Liver (tissue), 9 donors: Measurements from ENCODE around the gene SOCS3. TPM values are rescaled to one million over a fixed set of nuclear protein-coding genes. Genes with fewer than 3 reads are reported as not detected.

Experiments
- DNase-seq: peaks from one replicate; pipeline ENCODE4 v3.0.0-alpha.2; 2017; ENCODE audit warnings: low spot score
- H3K27ac ChIP-seq, 2 donors: one replicate each; pipeline ENCODE4 v1.7.0; 2013; ENCODE audit warnings: inconsistent platforms in 2 of 2, low read length in 2 of 2, control low read depth in 1 of 2, low read depth in 1 of 2, mild to moderate bottlenecking in 1 of 2
- H3K27me3 ChIP-seq, 4 donors: one replicate each; pipeline versions ENCODE4 v1.6.1 to v1.7.0; 2013; ENCODE audit warnings: low read length in 3 of 4, inconsistent platforms in 1 of 4, mild to moderate bottlenecking in 1 of 4, moderate library complexity in 1 of 4; ENCODE audit not compliant: control insufficient read depth in 4 of 4, insufficient read depth in 4 of 4
- H3K36me3 ChIP-seq, 4 donors: one replicate each; pipeline versions ENCODE4 v1.6.1 to v1.7.0; 2013; ENCODE audit warnings: low read length in 3 of 4, mild to moderate bottlenecking in 3 of 4, low read depth in 1 of 4, moderate library complexity in 1 of 4; ENCODE audit not compliant: control insufficient read depth in 4 of 4, insufficient read depth in 3 of 4
- H3K4me1 ChIP-seq, 4 donors: one replicate each; pipeline versions ENCODE4 v1.6.1 to v1.7.0; 2013; ENCODE audit warnings: low read length in 3 of 4, mild to moderate bottlenecking in 3 of 4, moderate library complexity in 1 of 4; ENCODE audit not compliant: control insufficient read depth in 4 of 4, insufficient read depth in 4 of 4
- H3K4me3 ChIP-seq, 3 donors: one replicate each; pipeline versions ENCODE4 v1.6.1 to v1.7.0; 2013; ENCODE audit warnings: low read length in 3 of 3, control low read depth in 1 of 3, low read depth in 1 of 3, mild to moderate bottlenecking in 1 of 3
- H3K9ac ChIP-seq, 2 donors: one replicate each; pipeline ENCODE4 v1.7.0; 2013; ENCODE audit warnings: low read length in 2 of 2, mild to moderate bottlenecking in 2 of 2, moderate library complexity in 2 of 2, control low read depth in 1 of 2, low read depth in 1 of 2
- H3K9me3 ChIP-seq, 4 donors: one replicate each; pipeline versions ENCODE4 v1.6.1 to v1.7.0; 2013; ENCODE audit warnings: low read length in 3 of 4; ENCODE audit not compliant: control insufficient read depth in 4 of 4
- EGR1 ChIP-seq, 2 donors: IDR thresholded peaks; 2 replicates each; pipeline ENCODE4 v1.6.1; 2016 to 2018; ENCODE audit warnings: antibody characterized with exemption in 2 of 2, low read depth in 2 of 2
- FOXA1 ChIP-seq: IDR thresholded peaks from 2 replicates; pipeline ENCODE4 v1.6.1; 2016; ENCODE audit warnings: antibody characterized with exemption
- FOXA2 ChIP-seq: IDR thresholded peaks from 2 replicates; pipeline ENCODE4 v1.6.1; 2016; ENCODE audit warnings: antibody characterized with exemption
- GABPA ChIP-seq, 2 donors: IDR thresholded peaks in 1 of 2; conservative IDR thresholded peaks in 1 of 2; 2 replicates each; pipeline ENCODE4 v1.6.1; 2016; ENCODE audit warnings: antibody characterized with exemption in 2 of 2, mild to moderate bottlenecking in 1 of 2, moderate library complexity in 1 of 2
- HNF4A ChIP-seq, 2 donors: conservative IDR thresholded peaks; 2 replicates each; pipeline ENCODE4 v1.6.1; 2016; ENCODE audit warnings: antibody characterized with exemption in 2 of 2, mild to moderate bottlenecking in 2 of 2
- HNF4G ChIP-seq: IDR thresholded peaks from 2 replicates; pipeline ENCODE4 v1.6.1; 2016; ENCODE audit warnings: antibody characterized with exemption
- JUND ChIP-seq, 2 donors: IDR thresholded peaks; 2 replicates each; pipeline ENCODE4 v1.6.1; 2016; ENCODE audit warnings: antibody characterized with exemption in 2 of 2
- MAX ChIP-seq: IDR thresholded peaks from 2 replicates; pipeline ENCODE4 v1.6.1; 2016; ENCODE audit warnings: antibody characterized with exemption
- RAD21 ChIP-seq, 2 donors: IDR thresholded peaks; 2 replicates each; pipeline ENCODE4 v1.6.1; 2016; ENCODE audit warnings: antibody characterized with exemption in 2 of 2, mild to moderate bottlenecking in 2 of 2
- RXRA ChIP-seq, 2 donors: IDR thresholded peaks; 2 replicates each; pipeline ENCODE4 v1.6.1; 2017 to 2018; ENCODE audit warnings: antibody characterized with exemption in 2 of 2, mild to moderate bottlenecking in 1 of 2
- SP1 ChIP-seq: IDR thresholded peaks from 2 replicates; pipeline ENCODE4 v1.6.1; 2018; ENCODE audit warnings: antibody characterized with exemption, mild to moderate bottlenecking
- TAF1 ChIP-seq: conservative IDR thresholded peaks from 2 replicates; pipeline ENCODE4 v1.6.1; 2016; ENCODE audit warnings: antibody characterized with exemption, mild to moderate bottlenecking
- ZBTB33 ChIP-seq: IDR thresholded peaks from 2 replicates; pipeline ENCODE4 v1.6.1; 2016; ENCODE audit warnings: antibody characterized with exemption
- WGBS: extraction: QIAGEN DNeasy Blood & Tissue Kit; methylation state at CpG from one replicate; pipeline ENCODE4 v1.1.7; 2013; 5-methylcytosine and 5-hydroxymethylcytosine counted together
- polyA plus RNA-seq, 2 donors: library from polyadenylated mRNA; stranded (reverse) in 1 of 2; unstranded in 1 of 2; fragments of 200-250 nt in 1 of 2; fragments of >200 nt in 1 of 2; fragmentation: Nextera tagmentation in 1 of 2; extraction: Ambion mirVana in 1 of 2; gene quantifications; one replicate each; pipeline versions ENCODE4 v1.2.1 to v1.2.3, GENCODE V29; 2013 to 2015
- total RNA-seq, 2 donors: library from RNA; depleted of rRNA; stranded (reverse); fragments of >200 nt; gene quantifications; one replicate each; pipeline ENCODE4 v1.2.3, GENCODE V29; 2014
- donor health status: healthy.
- donor health status: healthy.
- donor health status: healthy.
- donor health status: healthy.
- donor health status: healthy.

The SOCS3 gene
- total and polyA plus RNA-seq, 4 donors, result 12.2 to 48.0 (median 18.3) TPM

GRCh38 chr17:78315355-78316114 is 44.3 kb downstream of the SOCS3 start:
- TF ChIP-seq HNF4G (no peak), EGR1 (IDR thresholded peaks at IDR 0.05; ENCODE audit: low read depth in 2 of 2) (no peak), TAF1 (no peak), RXRA (IDR thresholded peaks at IDR 0.05) (no peak), ZBTB33 (no peak), SP1 (no peak), RAD21 (IDR thresholded peaks at IDR 0.05) (no peak)
- H3K27me3 ChIP-seq, result no peaks in the 10 kb centered on the region
- peak overlapping the region; percentile 74 to 77 for H3K27ac ChIP-seq
- DNase-seq, result no peak
- no peaks in the 10 kb centered on the region for H3K36me3 ChIP-seq
- H3K4me3 ChIP-seq, result no peak overlapping the region
- H3K4me1 ChIP-seq, result peaks cover 8 to 35% (median 15%) of the 10 kb centered on the region in 4 donors
- H3K9ac ChIP-seq, result no peak overlapping the region
- 47% methylated on average over 12 of the region's 12 CpGs for WGBS
- no peaks in the 10 kb centered on the region for H3K9me3 ChIP-seq

GRCh38 chr17:78314683-78315354 is 45.1 kb downstream of the SOCS3 start:
- Histone ChIP-seq H3K9ac (no peak overlapping the region), H3K9me3 (no peaks in the 10 kb centered on the region), H3K4me3 (no peak overlapping the region), H3K27me3 (no peaks in the 10 kb centered on the region), H3K36me3 (no peaks in the 10 kb centered on the region), H3K27ac (peak overlapping the region; percentile 74 to 77), H3K4me1 (peaks cover 8 to 35% (median 15%) of the 10 kb centered on the region in 4 donors)
- no peak for DNase-seq
- WGBS, result 84% methylated on average over 12 of the region's 12 CpGs
- TF ChIP-seq RXRA (IDR thresholded peaks at IDR 0.05) (no peak), FOXA2 (no peak), GABPA (IDR thresholded peaks at IDR 0.05 in 1 of 2, conservative IDR thresholded peaks at IDR 0.05 in 1 of 2) (no peak), FOXA1 (no peak), HNF4A (conservative IDR thresholded peaks at IDR 0.05) (no peak), MAX (no peak), RAD21 (IDR thresholded peaks at IDR 0.05) (no peak), ZBTB33 (no peak), TAF1 (no peak), JUND (IDR thresholded peaks at IDR 0.05) (no peak)
